Activated B cell treated with CpG ODN at 0.5 μM for 24 hours (primary cell): Measurements from ENCODE around the gene ASRGL1. TPM values are rescaled to one million over a fixed set of nuclear protein-coding genes. Genes with fewer than 3 reads are reported as not detected.

Experiments used
- ATAC-seq: fragments of 200-7000 bp; cut with Tn5 transposase; one replicate; pipeline ENCODE4 v1.10.0; 2021; ENCODE audit warnings: low read depth, mild to moderate bottlenecking, moderate library complexity
- CTCF ChIA-PET: fragments of 350-600 bp; sonication (Branson Sonifier 250); formaldehyde crosslinking; loops from one replicate; lab custom pipeline; 2021; ENCODE audit warnings: antibody characterized with exemption; lab: Charles Lee
- POLR2A ChIA-PET: fragments of 350-600 bp; sonication (Branson Sonifier 250); formaldehyde crosslinking; loops from one replicate; lab custom pipeline; 2021; ENCODE audit warnings: antibody characterized with exemption; lab: Charles Lee
- DNase-seq: peaks from one replicate; pipeline ENCODE4 v3.0.0; 2022
- H3K27ac Mint-ChIP-seq: one replicate; pipeline ENCODE4 v1.8.0; 2020; ENCODE audit warnings: mixed read lengths
- H3K27me3 Mint-ChIP-seq: one replicate; pipeline ENCODE4 v1.8.0; 2021; ENCODE audit warnings: mixed read lengths
- H3K36me3 Mint-ChIP-seq: one replicate; pipeline ENCODE4 v1.8.0; 2021; ENCODE audit warnings: low read depth, mixed read lengths
- H3K4me1 Mint-ChIP-seq: one replicate; pipeline ENCODE4 v1.8.0; 2021; ENCODE audit warnings: mixed read lengths
- H3K4me3 Mint-ChIP-seq: one replicate; pipeline ENCODE4 v1.8.0; 2020; ENCODE audit warnings: mild to moderate bottlenecking, mixed read lengths
- H3K9me3 Mint-ChIP-seq: one replicate; pipeline ENCODE4 v1.8.0; 2020; ENCODE audit warnings: mixed read lengths
- CTCF ChIP-seq: fragments of 200-600 bp; IDR thresholded peaks from one replicate; pipeline ENCODE4 v1.8.0; 2022; ENCODE audit warnings: antibody characterized with exemption, mild to moderate bottlenecking
- intact Hi-C: fragments of 100-400 bp; cut with micrococcal nuclease; formaldehyde crosslinking; loops from one replicate; pipeline ENCODE4 v1.15.1; 2024
- total RNA-seq: library from RNA; stranded (reverse); gene quantifications from 2 replicates; pipeline ENCODE4 v1.2.3, GENCODE V29; 2022

The ASRGL1 gene
- total RNA-seq, 1 donor from 2014 or later: 0.98 TPM

- Mint-ChIP-seq H3K9me3 (no peaks in the 10 kb centered on the region), H3K4me1 (no peaks in the 10 kb centered on the region), H3K27me3 (no peaks in the 10 kb centered on the region), H3K4me3 (no peak overlapping the region), H3K27ac (no peak overlapping the region), H3K36me3 (no peaks in the 10 kb centered on the region)
- no peak for TF ChIP-seq CTCF
- intact Hi-C loops: loop anchor here (10.0 kb wide), 1 partner anchor 497 kb away; the partner anchor contains the start of gene SLC3A2
- ATAC-seq (no peak), DNase-seq (no peak)
- ChIA-PET POLR2A (no interaction called here), CTCF (no interaction called here)
These were observed 50.1 kb downstream of the ASRGL1 start for GRCh38 chr11:62387381-62387780.

GRCh38 chr11:62388999-62389398 lies 51.8 kb downstream of the ASRGL1 start:
- H3K4me1 Mint-ChIP-seq: no peaks in the 10 kb centered on the region
- ChIA-PET CTCF (no interaction called here), POLR2A (no interaction called here)
- DNase-seq (no peak), ATAC-seq (no peak)
- no peaks in the 10 kb centered on the region for H3K36me3 Mint-ChIP-seq
- no peak for TF ChIP-seq CTCF
- intact Hi-C loops: loop anchor here (10.0 kb wide), 1 partner anchor 496 kb away; the partner anchor contains the start of gene SLC3A2
- no peaks in the 10 kb centered on the region for H3K27me3 Mint-ChIP-seq
- no peak overlapping the region for H3K27ac Mint-ChIP-seq
- H3K4me3 Mint-ChIP-seq: no peak overlapping the region
- H3K9me3 Mint-ChIP-seq: no peaks in the 10 kb centered on the region

DNA sequence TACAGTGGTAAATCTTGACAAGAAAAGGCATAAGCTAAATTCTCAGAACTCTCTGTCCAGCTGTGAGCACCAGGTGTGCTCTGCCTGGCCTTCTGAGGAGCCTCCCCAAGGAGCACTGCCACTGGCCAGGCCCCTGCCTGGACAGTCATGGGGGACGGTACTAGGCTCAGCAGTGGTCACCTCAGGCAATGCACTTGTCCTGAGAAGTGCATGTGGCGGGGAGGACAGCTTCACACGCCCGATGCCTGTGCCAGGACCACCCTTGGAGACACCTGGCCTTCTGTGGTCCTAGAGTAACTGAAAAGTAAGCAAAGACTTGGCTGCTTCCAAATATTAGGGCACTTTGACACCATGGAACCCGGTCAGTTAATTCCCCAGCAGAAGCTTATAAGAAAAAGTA lies 53.0 kb downstream of the ASRGL1 start:
- POLR2A ChIA-PET: interaction anchor here (0.6 kb wide), 1 partner anchor 168 kb away, joined by 3 read pairs; no protein-coding TSS in a partner anchor
- Mint-ChIP-seq H3K27ac (no peak overlapping the region), H3K9me3 (no peaks in the 10 kb centered on the region), H3K27me3 (no peaks in the 10 kb centered on the region), H3K36me3 (no peaks in the 10 kb centered on the region), H3K4me1 (no peaks in the 10 kb centered on the region), H3K4me3 (no peak overlapping the region)
- DNase-seq: no peak
- no peak for ATAC-seq
- CTCF ChIA-PET: interaction anchor here (0.8 kb wide), 1 partner anchor 34 kb away, joined by 3 read pairs; no protein-coding TSS in a partner anchor
- no peak for TF ChIP-seq CTCF
- intact Hi-C loops: no loop called here

GRCh38 chr11:62390722-62391121 lies 53.5 kb downstream of the ASRGL1 start:
- H3K4me1 Mint-ChIP-seq: no peaks in the 10 kb centered on the region

More at GRCh38 chr11:62390722-62391121, 53.5 kb downstream of the ASRGL1 start:
- no peak for DNase-seq
- H3K9me3 Mint-ChIP-seq: no peaks in the 10 kb centered on the region
- no peak overlapping the region for H3K27ac Mint-ChIP-seq
- no peaks in the 10 kb centered on the region for H3K27me3 Mint-ChIP-seq
- H3K4me3 Mint-ChIP-seq: no peak overlapping the region
- ATAC-seq: no peak
- H3K36me3 Mint-ChIP-seq: no peaks in the 10 kb centered on the region
- CTCF ChIA-PET: interaction anchor here (0.8 to 1.2 kb wide), 2 partner anchors 34 to 152 kb away, joined by 3 read pairs; no protein-coding TSS in a partner anchor
- intact Hi-C loops: no loop called here
- TF ChIP-seq CTCF: no peak
- POLR2A ChIA-PET: interaction anchor here (0.6 kb wide), 1 partner anchor 167 kb away, joined by 3 read pairs; no protein-coding TSS in a partner anchor
